Measurements from ENCODE around the gene SMG1. TPM values are rescaled to one million over a fixed set of nuclear protein-coding genes. Genes with fewer than 3 reads are reported as not detected.
"Not testable (repeated sequence)": the region's sequence is repeated elsewhere in the genome, so short reads cannot be mapped to it uniquely, and the experiment has no call there.

SMG1 gene
- polyA plus RNA-seq (ENCODE audit: insufficient read length in 4 of 4), result 10 to 100 TPM; 39.4 to 80.1 (median 62.9) TPM

DNA sequence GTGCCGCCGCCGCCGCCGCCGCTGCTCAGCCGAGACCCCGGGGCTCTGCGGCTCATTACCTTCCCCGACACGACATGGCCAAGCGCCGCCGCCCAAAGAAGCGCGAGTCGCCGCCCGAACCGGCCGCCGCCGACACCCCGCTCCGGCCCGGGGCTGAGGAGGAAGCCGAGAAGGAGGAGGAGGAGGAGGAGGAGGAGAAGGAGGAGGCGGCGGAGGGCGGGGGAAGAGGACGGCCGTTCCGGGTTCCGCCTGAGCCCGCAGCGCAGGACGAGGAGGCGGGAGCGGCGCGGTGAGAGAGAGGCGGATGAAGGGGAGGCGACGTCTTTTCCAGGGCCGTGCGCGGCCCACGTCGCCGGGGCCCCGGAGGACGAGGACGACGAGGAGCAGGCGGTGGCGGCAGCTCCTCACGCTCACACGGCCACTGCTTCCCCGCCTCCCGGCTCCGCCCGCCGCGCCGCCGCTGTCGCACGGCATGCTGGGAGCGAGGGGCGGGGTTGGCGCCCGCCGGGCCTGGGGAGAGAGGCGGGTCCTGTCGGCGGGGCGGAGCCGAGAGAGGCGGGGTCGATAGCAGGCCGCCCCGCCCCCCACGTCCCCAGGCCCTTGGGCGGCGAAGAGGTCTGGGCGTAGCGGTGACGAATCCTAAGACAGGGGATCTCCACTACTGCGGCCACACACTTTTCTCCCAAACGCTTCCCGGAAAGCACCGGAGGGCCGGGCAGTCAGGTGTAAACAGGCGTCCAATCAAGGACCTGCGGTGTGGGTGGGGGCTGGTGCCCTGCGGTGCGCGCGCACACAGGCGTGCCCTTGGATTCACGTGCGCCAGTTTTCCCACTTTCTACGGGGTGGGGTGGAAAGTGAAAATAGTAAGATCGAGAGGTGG is at the start of gene SMG1:
TSS of gene SMG1 (minus strand) at position 423 of the 880 bp plus-strand sequence. CDS start at position 56, 367 bp downstream.
- peak; percentile 74 to 87 (median 80) for DNase-seq (ENCODE audit: low read depth in 4 of 4, low spot score in 2 of 4)

DNA sequence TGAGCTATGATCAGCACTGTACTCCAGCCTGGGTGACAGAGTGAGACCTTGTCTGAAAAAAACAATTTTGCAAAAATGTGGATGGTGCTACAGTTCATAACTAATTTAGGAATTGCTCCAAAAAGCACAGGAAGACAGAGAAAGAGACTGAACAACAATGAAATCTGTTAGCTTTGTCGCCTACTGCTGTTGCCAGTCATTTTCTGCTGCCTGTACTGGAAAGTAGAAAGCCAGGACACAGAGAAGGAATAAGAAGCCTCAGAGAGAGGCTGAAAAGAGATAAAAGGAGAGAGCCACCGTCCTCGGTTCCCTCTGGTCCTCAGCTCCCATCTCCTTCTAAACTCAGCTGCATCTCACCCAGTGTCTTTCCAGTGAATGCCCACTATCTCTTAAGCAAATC is 48.9 kb upstream of the SMG1 start:
- no peak for DNase-seq (ENCODE audit: low read depth in 4 of 4, low spot score in 2 of 4)

DNA sequence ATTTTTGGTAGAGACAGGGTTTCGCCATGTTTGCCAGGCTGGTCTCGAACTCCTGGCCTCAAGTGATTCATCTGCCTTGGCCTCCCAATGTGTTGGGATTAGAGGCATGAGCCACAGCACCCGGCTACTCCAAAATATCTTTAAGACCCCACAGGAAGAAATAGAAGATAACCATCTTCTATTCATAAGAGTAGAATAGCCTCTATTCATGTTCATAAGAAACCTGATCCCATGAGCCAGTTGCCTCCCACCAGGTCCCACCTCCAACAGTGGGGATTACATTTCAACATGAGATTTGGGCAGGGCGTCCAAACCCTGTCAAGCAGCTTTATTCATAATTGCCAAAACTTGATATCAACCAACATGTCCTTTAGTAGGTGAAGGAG is 43.6 kb upstream of the SMG1 start:
- no peak for DNase-seq (ENCODE audit: low read depth in 4 of 4, low spot score in 2 of 4)

DNA sequence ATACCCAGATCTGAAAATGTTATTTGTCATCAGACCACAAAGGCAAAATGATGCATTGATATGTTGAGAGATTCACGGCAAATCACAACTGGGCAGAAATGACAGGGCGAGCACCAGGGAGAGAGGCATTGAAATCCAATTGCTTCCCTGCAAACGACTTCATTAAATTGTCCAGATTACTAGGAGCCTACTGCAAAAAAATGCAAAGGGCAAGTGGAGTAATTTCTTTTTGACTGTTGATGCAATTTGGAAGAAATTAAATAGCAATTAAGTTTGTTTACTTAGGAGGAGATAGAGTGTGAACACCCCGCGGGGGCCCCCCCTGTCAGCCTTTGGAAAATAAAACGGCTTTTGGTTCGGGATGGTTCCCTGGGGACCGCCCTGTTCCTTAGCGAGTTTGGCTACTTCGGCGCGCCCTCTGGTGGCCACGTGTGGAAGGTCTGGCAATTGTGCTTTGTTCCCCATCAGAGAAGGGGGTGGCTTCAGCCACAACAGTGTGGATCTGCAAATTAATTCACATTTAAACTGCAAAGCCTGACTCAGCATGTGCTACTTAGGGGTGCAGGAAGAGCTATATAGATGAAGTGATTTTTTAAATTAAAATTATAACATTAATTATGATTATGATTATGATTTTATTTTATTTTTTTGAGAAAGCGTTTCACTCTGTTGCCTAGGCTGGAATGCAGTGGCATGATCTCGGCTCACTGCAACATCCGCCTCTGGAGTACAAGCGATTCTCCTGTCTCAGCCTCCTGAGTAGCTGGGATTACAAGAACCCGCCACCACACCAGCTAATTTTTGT is 43.0 kb upstream of the SMG1 start:
- peak in 3 of 4 donors; percentile 37 to 66 (median 65) for DNase-seq (ENCODE audit: low read depth in 4 of 4, low spot score in 2 of 4)

DNA sequence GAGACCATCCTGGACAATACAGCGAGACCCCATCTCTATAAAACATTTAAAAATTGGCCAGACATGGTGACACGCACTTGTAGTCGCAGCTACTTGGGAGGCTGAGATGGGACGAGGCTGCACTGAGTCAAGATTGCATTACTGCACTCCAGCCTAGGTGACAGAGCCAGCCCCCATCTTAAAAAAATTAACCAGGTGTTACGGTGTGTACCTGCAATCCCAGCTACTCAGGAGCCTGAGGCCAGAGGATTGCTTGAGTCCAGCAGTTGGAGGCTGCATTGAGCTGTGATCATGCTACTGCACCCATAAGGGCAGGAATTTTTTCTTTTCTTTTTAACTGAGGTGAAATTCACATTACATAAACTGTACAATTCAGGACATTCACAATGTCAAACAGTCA is 40.6 kb upstream of the SMG1 start:
- DNase-seq (ENCODE audit: low read depth in 4 of 4, low spot score in 2 of 4), result no peak

DNA sequence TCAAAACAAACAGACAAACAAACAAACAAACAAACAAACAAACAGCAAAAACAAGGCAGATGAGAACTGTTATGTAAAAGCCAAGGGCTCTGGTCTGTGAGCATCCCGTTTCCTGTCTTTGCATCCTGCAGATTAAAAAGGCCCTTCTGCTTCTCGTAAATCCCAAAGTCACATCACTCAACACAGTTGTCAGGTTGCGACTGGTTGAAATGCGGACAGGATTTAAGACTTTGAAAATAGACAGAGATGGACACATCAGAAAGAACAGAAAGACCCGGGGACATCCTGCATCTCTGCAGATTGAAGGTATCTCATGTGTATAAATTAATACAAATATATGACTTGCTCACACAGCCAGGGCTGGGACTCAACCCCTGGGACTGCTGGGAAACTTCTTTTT is 39.3 kb upstream of the SMG1 start:
- no peak for DNase-seq (ENCODE audit: low read depth in 4 of 4, low spot score in 2 of 4)

DNA sequence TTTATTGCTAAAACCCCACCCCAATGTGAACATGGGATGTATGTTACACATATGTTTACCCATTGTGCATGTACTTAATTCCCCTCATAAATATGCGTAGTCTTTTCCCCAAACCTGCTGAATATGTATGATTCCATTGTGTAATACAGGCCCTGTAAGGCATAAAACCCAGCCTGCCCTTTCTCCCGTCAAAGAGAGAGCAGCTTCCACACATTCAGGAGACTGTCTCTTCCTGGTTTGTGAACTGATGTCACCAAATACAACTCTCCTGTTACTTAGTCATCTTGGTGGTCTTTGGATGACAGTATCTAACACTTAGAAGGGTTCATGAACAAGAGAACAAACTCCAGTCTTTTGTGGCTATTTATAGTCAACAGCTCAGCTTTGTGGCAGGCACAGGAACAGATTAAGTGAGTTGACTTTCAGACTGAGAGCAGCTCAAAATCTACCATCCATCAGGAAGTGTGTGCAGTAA is 32.9 kb upstream of the SMG1 start:
- DNase-seq (ENCODE audit: low read depth in 4 of 4, low spot score in 2 of 4), result no peak

DNA sequence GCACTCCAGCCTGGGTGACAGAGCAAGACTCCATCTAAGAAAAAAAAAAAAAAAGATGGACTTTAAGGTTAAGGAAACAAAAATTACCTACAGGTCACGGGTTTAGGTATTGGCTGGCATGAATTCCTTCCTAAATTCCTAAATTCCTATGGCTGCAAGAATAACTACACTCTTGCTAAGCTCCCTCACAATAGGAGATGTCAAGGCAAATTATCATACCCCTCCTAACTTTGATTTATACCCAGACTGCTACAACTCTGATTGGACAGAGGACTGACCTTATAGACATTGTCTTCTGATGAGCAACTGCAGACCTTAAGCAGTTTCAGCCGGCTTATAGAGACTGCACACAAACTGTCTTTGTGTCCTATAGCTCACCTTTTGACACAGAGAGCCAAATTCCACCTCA is 32.4 kb upstream of the SMG1 start:
- DNase-seq (ENCODE audit: low read depth in 4 of 4, low spot score in 2 of 4), result no peak

DNA sequence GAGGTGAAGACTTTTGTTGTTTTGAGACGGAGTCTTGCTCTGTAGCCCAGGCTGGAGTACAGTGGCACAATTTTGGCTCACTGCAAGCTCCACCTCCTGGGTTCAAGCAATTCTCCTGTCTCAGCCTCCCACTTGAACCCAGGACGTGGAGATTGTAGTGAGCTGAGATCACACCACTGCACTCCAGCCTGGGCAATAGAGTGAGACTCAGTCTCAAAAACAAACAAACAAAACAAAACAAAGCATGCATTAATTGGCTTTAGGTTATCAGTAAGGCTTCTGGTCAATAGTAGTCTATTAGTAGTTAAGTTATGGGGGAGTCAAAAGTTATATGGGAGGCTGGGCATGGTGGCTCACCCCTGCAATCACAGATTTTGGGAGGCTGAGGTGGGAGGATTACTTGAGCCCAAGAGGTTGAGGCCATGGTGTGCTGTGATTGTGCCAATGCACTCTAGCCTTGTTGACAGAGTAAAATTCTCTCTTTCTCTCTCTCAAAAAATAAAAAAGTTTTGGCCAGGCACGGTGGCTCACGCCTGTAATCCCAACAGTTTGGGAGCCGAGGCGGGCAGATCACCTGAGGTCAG is 30.5 kb upstream of the SMG1 start:
- not testable (repeated sequence) for DNase-seq (ENCODE audit: low read depth in 4 of 4, low spot score in 2 of 4)

DNA sequence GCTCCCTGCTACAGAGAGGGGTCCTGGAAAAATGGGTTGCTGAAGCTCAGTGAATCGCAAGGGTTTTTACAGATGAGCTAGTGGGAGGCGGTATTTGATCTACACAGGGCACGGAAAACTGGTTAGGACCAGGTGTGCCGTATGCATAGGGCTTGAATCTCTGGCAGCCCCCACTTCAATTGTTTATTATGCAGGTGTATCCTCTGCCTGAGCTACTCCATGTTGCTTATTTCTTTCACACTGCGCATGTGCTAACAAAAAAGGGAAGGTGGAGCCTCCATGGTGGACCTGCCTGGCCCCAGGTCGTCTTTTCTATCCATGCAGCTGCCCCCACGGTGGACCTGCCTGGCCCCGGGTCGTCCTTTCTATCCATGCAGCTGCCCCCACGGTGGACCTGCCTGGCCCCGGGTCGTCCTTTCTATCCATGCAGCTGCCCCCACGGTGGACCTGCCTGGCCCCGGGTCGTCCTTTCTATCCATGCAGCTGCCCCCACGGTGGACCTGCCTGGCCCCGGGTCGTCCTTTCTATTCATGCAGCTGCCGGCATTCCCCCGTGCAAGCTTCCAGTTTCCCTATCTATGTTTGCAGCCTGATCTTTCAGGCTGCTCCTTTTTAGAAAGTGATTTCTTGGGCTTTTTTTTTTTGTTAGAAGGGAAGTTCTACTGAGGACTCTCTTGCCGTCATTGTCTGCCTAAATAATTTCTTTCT is 29.8 kb upstream of the SMG1 start:
- DNase-seq (ENCODE audit: low read depth in 4 of 4, low spot score in 2 of 4), result not testable (repeated sequence)

DNA sequence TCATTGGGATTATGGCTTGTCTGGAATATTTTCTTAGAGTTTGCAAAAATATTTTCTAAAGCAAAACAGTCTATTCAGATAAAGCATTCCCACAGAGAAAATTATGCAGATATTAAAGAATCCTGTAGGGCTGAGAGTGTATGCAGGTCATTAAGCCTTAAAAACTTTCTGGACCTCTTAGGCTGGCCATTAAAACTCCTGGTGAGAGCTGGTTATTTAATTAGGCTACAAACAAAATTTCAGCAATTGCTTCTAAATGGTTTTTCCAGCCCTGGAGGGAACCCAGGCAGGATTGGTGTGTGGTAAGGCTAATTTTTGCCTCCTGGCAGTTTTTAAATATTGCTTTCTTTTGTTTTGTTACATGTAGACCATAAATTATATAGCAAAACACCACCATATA is 27.3 kb upstream of the SMG1 start:
- DNase-seq (ENCODE audit: low read depth in 4 of 4, low spot score in 2 of 4), result no peak

DNA sequence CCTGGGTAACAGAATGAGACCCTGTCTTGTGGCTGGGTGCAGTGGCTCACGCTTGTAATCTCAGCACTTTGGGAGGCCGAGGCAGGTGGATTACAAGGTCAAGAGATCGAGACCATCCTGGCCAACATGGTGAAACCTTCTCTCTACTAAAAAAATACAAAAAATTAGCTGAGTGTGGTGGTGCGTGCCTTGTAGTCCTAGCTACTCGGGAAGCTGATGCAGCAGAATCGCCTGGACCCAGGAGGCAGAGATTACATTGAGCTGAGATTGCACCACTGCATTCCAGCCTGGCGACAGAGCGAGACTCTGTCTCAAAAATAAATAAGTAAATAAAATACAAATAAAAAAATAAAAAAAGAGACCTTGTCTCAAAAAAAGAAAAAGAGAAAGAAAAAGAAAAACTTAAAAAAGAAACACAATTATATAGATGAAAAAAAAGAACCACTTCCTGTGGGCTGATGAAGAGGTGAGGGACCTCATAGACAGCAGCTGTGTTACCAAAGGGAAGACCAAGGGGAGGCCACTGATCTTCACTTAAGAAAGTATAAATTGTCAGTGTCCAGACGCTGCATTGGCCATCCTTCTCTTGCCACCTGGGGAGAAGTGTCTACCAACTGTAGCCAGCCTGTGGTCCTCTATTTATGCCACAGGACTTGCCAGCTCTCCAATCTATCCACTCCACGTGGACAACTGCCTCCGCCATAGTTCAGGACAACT is 24.4 kb upstream of the SMG1 start:
- DNase-seq (ENCODE audit: low read depth in 4 of 4, low spot score in 2 of 4), result no peak

DNA sequence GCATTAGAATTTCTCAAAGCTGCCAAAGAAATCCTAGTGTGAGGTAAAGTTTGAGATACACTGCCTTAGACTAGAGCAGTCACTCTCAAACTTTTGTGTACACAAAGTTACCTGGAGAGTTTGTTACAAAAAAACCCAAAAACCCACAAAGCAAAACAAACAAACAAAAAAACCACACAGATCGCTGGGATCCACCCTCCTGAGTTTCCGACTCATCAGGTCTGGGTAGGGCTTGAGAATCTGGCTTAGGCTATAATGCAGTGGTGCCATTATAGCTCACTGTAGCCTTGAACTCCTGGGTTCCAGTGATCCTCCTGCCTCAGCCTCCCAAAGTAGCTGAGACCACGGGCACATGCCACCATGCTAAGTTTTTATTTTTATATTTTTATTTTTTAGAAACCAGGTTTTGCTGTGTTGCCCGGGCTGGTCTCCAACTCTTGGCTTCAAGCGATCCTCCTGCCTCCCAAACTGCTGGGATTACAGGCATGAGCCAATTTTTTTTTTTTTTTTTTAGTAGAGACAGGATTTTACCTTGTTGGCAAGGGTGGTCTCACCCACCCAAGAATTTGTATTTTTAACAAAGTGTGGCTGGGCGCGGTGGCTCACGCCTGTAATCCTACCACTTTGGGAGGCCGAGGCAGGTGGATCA is 22.3 kb upstream of the SMG1 start:
- DNase-seq (ENCODE audit: low read depth in 4 of 4, low spot score in 2 of 4), result no peak

DNA sequence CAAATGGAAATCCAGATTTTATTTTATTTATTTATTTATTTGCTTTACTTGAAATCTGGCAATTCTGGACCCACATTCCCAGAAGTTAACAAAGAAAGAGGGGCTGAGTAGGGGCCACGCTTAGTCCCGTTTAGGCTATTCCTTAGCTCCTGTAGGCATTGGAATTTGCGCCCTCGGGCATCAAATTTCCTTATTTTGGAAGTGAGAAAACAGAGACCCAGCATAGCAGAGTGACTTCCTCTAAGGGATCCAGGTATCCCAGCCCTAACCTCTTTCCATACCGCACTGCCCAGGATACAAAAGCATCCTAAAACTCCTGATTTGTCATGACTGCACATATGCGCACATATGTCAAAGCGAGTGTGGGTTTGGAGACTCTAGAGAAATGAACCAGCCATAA is 19.0 kb upstream of the SMG1 start:
- DNase-seq (ENCODE audit: low read depth in 4 of 4, low spot score in 2 of 4), result no peak

DNA sequence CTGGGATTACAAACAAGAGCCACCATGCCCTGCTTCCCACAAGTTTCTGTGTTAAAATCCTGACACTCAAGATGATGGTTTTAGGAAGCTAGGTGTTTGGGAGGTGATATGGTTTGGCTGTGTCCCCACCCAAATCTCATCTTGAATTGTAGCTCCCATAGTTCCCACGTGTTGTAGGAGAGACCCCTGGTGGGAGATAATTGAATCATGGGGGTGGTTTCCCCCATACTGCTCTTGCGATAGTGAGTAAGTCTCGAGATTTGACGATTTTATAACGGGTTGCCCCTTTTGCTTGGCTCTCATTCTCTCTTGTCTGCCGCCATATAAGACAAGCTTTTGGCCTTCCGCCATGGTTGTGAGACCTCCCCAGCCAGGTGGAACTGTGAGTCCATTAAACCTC is 17.2 kb upstream of the SMG1 start:
- no peak for DNase-seq (ENCODE audit: low read depth in 4 of 4, low spot score in 2 of 4)

DNA sequence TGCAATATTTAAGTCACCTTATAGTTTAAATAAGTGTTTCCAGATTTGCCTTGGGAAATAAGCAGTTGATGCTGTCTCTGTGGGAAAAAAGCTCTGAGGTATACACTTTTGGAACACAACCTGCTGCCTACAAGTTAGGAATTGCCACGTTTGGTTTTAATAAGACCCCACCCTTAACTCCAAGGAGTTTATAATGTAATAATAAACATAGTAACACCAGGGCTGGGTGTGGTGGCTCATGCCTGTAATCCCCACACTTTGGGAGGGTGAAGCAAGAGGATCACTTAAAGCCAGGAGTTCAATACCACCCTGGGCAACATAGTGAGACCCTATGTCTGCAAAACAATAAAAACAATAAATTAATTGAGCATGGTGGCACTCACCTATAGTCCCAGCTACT is 15.9 kb upstream of the SMG1 start:
- no peak for DNase-seq (ENCODE audit: low read depth in 4 of 4, low spot score in 2 of 4)

DNA sequence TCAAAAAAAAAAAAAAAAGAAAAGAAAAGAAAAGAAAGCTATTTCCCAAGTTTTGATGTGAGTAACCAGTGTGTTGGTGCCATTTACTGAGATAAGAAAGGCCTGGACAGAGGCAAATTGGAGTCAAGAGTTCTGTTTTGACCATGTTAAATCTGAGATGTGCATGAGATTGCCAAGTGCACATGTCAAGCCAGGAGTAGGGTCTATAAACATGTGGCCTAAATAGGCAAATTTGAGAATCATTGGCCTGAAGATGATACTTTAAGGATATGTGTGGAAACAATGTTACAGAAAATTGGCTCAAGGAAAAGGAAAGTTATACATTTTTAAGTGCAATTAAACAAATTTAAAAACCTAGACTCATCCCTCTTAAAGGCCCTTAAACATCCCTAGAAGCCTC is 15.3 kb upstream of the SMG1 start:
- no peak for DNase-seq (ENCODE audit: low read depth in 4 of 4, low spot score in 2 of 4)

DNA sequence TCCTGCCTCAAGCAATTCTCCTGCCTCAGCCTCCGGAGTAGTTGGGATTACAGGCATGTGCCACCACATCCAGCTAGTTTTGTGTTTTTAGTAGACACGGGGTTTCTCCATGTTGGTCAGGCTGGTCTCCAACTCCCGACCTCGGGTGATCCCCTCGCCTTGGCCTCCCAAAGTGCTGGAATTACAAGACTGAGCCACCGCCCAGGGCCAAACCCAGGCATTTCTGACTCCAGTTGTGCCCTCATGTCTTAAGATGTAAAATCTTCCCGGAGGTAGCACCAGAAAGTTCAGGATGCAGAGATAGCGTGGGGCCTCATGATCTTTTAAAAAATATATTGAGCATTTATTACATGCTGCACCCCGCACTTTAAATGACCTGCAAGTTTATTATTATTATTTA is 12.8 kb upstream of the SMG1 start:
- no peak for DNase-seq (ENCODE audit: low read depth in 4 of 4, low spot score in 2 of 4)

DNA sequence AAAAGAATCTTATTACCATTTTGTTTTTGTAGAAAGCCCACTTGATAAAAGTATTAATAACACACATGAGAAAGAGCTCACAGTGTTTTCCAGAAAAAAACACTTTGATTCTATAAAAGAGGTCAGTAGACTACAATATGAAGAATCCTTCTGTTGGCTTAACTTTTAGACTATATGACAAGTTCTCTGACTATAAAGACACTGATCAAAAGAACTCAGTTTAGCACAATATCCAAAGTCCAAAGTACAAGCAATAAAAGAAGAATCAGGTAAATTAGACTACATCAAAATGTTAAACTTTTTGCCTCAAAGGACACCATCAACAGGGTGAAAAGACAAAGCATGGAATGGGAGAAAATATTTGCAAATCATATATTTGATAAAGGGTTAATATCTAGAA is 11.2 kb upstream of the SMG1 start:
- no peak for DNase-seq (ENCODE audit: low read depth in 4 of 4, low spot score in 2 of 4)

Measured in left renal cortex interstitium (tissue), 4 donors.